ENCODE data around the gene SPATS2L. TPM values are rescaled to one million over a fixed set of nuclear protein-coding genes. Genes with fewer than 3 reads are reported as not detected.

Gene SPATS2L
- polyA plus RNA-seq, 3 donors: 126 to 137 (median 136) TPM

DNA sequence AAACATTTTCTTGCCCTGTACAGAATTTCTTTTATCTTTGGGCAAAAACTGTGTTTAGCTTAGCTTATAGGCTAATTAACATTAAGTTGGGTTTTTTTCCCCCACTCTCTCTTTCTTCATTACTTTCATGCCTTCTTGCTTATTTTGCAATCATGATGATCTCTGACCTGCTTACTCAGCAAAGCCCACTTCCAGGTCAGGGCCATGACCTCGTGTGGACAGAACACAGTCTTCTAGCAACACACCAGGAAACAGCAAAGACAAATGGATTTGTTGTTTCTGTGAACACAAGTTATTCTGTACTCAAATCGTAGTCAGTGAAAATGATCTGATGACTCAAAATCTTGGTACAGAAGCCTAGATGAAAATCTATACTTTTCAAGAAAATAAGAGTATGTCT lies 60.7 kb downstream of the SPATS2L start:
- DNase-seq: no peak

- DNase-seq: no peak
These were observed 63.4 kb downstream of the SPATS2L start for GRCh38 chr2:200369886-200370285.

- no peak for DNase-seq
These were observed 66.7 kb downstream of the SPATS2L start for GRCh38 chr2:200373231-200373630.

DNA sequence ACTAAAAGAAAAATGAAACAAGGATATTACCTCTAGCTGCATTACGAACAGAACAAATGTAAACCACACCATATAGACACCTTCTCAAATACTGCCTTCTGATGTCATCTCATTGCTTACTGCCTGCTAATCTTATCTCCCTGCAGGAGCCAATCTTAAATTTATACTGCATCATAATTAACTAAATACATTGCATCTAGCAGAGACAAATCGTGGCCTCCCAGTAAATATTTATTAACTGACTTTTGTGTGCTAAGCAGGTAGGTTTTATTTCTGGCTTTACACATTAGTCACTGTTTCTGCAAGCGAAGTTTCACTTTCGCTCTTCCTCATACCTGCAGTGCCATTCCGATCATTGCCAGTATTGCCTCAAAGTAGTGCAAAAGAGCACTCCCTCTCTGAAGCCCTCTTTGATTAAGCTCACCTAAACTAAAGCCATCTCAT lies 67.5 kb downstream of the SPATS2L start:
- DNase-seq: no peak

DNA sequence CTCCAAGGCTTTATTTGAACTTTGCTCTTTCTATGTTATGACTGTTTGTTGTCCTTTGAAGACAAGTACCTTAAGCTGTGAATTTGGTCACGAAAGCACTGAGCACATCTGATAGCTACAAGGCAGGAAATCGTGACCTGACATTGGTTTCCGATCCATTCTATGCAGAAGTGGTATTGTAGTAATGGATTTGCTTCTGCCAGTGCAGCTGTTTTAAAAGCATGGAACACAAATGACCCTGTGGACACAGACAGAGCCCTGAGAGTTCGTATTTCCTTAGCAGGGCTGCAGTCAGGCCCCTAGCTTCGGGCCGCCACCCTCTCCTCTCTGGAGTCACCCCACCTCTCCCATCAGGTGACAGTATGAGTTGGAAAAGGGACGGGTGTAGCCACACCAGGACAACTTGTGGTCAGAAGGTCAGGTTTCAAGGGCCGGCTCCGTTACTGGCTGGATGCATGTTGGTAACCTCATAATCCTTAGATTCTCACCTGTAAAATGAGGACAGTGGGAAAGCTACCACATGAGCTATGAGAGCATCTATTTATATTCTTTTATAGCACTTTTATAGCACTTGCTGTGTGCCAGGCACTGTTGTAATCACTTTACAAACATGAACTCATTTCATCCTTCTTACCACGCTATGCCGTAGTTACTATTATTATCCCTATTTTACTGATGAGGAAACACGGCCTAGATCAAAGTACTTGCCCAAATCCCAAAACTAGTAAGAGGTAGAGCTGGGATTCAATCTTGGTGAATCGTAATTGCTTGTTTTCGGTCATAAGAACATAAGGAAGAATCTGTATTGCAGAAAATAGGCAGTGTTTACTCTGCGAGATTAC lies 70.2 kb downstream of the SPATS2L start:
- DNase-seq: no peak

- DNase-seq: no peak
These were observed 71.2 kb downstream of the SPATS2L start for GRCh38 chr2:200377355-200378336.

- DNase-seq: no peak
These were observed 72.3 kb downstream of the SPATS2L start for GRCh38 chr2:200378652-200379290.

- no peak for DNase-seq
These were observed 73.1 kb downstream of the SPATS2L start for GRCh38 chr2:200379481-200380090.

- no peak for DNase-seq
These were observed 73.6 kb downstream of the SPATS2L start for GRCh38 chr2:200380091-200380561.

GRCh38 chr2:200380833-200381542 lies 74.5 kb downstream of the SPATS2L start:
- DNase-seq: no peak

DNA sequence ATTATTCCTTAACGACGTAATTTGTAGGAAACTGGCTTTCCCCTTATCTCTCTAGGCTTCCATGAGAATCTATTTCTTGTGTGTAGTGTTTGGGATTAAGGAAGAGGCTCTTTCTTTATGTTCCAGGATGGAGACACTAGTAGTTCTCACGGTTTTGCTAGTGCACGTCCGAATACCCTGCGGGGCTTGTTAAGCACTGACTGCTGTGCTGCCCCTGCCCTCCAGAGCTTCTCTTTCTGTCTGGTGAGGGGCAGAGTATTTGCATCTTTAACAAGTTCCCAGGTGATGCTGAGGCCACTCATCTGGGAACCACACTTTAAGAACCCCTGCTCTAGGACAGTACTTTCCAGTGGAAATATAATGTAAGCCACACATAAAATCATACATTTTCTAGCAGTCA lies 76.4 kb downstream of the SPATS2L start:
- no peak for DNase-seq

GRCh38 chr2:200383380-200384110 lies 77.1 kb downstream of the SPATS2L start:
- DNase-seq: no peak

DNA sequence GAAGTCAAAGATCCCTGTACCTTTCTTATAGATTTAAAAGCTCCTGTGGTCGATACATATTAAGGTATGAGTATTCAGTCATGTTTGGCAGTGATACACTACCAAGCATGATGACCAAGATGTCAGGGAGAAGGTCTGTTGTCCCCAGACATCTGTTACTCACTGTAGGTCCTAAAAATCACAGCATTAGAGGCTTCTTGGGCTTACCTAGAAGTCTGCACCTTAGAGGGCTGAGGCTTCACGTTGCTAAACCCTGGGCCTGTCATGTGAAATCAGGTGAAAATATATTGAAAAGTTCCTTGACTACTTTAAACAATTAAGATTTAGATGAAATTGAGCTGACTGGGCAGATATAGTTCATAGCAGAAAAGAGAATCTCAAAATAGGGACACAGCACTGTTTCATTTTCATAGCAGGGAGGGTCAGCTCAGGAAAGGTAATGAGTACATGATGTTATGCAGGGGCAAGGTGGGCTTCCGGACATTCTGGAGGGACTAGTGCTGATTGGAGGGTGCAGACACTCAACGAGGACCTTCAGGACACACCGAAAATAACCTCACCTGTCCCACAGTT lies 78.7 kb downstream of the SPATS2L start:
- no peak for DNase-seq

- no peak for DNase-seq
These were observed 86.7 kb downstream of the SPATS2L start for GRCh38 chr2:200393191-200393590.

DNA sequence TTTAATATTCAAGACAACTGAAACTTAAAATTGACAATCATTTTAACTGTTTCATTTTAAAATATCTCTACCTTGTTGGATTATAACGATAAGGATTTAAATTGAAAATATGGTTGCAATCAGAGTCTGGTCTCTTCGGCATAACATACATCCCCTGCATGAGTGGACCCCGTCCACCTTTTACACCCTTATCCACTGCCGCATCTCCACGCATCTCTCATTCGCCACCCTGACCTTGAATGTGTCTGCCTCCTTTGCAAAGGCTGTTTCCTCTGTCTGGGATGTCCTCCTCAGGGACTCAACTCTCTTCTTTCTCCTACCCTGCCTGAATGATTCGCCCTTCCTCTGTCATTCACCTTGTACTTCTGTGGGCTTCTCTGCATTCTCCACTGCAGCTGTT lies 87.6 kb downstream of the SPATS2L start:
- no peak for DNase-seq

DNA sequence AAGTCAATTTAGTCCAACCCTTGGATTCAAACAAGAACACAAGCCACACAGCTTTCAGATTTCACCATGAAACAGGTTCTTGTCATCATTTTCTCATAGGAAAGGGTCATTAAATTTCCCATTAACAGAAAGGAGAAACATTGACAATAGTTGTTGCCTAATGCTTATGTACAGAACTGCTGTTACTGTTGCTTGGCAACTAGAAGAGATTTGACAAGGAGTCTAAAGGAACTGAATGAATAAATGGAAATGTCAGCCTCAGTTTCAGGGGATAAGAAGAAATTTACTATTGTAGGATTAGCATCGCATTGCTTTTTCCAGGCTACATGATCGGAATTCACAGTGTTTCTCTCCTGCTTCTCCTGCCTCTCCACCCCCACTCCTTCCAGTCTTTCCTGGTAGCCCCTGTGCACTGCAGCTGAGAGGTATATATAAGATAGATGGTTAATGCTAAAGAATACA lies 90.3 kb downstream of the SPATS2L start:
- peak; percentile 36 for DNase-seq

DNA sequence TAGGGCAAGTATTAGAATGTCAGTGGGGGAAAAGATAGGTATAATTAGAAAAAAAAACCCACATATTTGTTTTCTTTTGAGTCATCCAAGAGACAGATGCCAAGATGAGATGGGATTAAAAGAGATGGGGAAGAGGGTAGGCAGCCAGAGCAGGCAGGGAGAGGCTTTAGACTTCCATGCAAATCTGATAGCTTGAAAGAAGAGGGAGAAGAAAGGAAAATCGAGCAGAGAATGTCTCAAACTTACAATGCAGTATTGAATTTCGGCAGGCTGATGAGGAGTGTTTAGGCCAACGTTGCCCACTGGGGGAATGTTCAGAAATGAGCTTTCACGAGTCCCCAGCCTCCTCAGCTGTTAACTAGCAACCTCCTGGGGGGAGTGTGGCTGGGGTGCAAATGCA lies 91.3 kb downstream of the SPATS2L start:
- DNase-seq: no peak

- DNase-seq: no peak
These were observed 92.6 kb downstream of the SPATS2L start for GRCh38 chr2:200399046-200399445.

DNA sequence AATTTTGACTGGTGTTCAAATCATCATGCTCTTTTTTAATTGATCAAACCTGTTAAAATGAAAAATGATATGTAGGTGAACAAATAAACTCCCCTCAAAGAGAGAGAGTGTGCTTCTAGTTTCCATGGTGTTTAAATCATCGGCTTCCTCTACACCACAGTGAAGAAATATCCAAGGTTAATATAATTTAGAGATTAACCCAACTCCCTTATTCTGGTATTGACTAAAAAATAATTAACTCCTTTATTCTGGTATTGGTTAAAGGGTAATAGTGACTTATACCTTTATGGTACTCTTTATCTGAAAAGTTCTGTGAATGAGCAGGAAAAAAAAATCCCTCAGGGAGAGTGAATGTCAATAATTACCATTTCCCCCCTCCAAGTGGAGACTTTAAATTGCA lies 93.1 kb downstream of the SPATS2L start:
- no peak for DNase-seq

DNA sequence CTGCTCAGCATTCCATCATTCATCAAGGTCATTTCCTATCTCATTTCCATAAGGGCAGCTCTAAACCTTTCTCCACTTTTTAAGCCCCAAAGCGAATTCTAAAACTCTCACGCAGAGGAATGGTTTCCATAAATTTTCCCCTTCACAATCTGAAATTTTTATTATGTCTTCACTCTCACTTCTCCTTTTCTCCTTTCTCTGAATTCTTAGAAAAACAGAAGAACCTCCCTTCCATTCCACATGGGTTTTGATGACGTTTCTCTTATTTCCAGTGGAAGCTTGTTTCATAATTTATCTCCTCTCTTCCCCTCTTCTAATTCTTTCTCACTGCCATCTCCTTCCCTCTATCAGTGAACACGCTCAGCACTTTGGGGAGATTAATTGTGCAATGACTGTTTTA lies 97.3 kb downstream of the SPATS2L start:
- no peak for DNase-seq
